ENCODE data around the gene FPGS.

DNA sequence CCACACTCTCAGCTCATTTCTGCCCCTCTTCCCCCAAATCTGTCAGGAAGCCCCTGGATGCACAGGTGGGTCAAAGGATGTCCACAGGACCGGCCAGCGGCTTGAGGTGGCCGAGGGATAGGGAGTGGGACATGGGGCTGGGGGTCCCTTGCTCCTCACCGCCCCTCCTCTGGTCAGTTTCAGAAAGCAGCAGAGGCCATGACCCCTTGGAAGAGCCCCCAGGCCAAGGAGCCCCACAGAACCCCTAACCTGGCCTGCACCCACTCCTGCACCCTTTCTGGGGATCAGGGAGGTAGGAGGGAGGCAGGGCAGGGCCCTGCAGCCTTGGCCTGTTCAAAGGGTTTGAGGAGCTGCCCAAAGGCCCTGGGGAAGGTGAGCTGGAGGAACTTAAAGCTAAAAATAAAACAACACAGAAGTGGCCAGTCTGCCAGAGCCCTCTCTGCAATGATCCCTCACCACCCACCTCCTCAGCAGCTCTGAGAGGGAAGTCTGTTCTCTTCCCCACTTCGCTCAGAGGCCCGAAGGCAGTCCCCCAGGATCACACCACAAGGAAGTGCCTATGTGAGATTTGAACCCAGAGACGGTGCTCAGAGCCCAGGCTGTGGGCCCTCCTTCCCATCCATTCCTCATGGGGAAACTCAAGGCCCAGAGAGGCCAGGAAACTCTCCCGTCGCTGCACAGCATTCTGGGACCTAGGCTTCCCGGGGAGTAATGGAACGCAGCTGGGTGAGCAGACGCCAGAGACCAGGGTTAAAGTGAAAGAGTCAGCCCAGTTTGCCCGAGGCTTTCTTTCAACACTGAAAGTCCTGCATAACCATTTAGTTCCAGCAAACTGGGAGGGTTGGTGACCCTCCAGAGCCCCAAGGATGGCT, 50.9 kb downstream of the FPGS start:
- TF ChIP-seq, protein P1, sequence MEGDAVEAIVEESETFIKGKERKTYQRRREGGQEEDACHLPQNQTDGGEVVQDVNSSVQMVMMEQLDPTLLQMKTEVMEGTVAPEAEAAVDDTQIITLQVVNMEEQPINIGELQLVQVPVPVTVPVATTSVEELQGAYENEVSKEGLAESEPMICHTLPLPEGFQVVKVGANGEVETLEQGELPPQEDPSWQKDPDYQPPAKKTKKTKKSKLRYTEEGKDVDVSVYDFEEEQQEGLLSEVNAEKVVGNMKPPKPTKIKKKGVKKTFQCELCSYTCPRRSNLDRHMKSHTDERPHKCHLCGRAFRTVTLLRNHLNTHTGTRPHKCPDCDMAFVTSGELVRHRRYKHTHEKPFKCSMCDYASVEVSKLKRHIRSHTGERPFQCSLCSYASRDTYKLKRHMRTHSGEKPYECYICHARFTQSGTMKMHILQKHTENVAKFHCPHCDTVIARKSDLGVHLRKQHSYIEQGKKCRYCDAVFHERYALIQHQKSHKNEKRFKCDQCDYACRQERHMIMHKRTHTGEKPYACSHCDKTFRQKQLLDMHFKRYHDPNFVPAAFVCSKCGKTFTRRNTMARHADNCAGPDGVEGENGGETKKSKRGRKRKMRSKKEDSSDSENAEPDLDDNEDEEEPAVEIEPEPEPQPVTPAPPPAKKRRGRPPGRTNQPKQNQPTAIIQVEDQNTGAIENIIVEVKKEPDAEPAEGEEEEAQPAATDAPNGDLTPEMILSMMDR (IDR thresholded peaks at IDR 0.05) = no peak
- TF ChIP-seq EP300 (IDR thresholded peaks at IDR 0.05) = no peak
